CD4-positive, alpha-beta T cell treated with Interleukin-15 for 1 hour (primary cell): ENCODE results near the gene SOX10.
"Not testable (repeated sequence)": the region's sequence is repeated elsewhere in the genome, so short reads cannot be mapped to it uniquely, and the experiment has no call there.

Experiments used
- DNase-seq: peaks from one replicate; pipeline ENCODE4 v3.0.0-alpha.2; 2020

Gene SOX10

GRCh38 chr22:37985751-37986281 lies 1.5 kb upstream of the SOX10 start:
- DNase-seq = no peak

- DNase-seq = no peak
Measured at GRCh38 chr22:37985050-37985585, 763 bp upstream of the SOX10 start.

GRCh38 chr22:37982938-37983859 lies 1.2 kb downstream of the SOX10 start:
- no peak for DNase-seq

GRCh38 chr22:37982151-37982785 lies 2.1 kb downstream of the SOX10 start:
- DNase-seq = no peak

- DNase-seq = no peak
Measured at GRCh38 chr22:37981282-37982011, 2.9 kb downstream of the SOX10 start.

- DNase-seq = no peak
Measured at GRCh38 chr22:37979782-37980181, 4.6 kb downstream of the SOX10 start.

GRCh38 chr22:37976547-37976946 lies 7.8 kb downstream of the SOX10 start:
- DNase-seq = no peak

DNA sequence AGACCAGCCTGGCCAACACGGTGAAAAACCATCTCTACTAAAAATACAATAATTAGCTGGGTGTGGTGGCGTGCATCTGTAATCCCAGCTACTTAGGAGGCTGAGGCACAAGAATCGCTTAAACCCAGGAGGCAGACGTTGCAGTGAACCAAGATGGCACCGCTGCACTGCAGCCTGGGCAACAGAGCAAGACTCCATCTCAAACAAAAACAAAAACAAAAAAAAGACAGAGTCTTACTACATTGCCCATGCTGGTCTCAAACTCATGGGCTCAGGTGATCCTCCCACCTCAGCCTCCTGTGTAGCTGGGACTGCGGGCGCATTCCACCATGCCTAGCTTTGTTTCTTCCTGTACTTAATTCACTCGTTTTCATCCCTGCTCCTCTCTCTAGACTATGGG lies 8.3 kb downstream of the SOX10 start:
- DNase-seq = not testable (repeated sequence)

DNA sequence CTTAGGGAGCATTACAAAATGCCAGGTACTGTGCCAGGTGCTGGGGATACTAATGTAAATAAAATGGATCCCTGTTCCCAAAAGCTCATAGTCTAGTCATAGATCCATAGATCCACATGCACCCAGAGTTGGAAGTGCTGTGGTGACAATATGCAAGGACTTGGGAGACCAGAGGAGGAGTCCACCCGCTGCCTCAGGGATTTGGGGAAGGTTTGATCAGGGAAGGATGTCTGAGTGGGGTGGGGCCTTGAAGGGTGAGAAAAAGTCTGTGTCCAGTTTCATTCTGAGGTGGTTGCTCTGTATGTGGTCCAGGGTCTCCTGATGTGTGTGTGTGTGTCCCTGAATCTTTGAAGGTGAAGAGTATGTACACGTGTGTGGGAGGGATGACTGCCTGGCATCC lies 9.2 kb downstream of the SOX10 start:
- no peak for DNase-seq

- DNase-seq = no peak
Measured at GRCh38 chr22:37973271-37974170, 10.8 kb downstream of the SOX10 start.

- no peak for DNase-seq
Measured at GRCh38 chr22:37972527-37972926, 11.8 kb downstream of the SOX10 start.

DNA sequence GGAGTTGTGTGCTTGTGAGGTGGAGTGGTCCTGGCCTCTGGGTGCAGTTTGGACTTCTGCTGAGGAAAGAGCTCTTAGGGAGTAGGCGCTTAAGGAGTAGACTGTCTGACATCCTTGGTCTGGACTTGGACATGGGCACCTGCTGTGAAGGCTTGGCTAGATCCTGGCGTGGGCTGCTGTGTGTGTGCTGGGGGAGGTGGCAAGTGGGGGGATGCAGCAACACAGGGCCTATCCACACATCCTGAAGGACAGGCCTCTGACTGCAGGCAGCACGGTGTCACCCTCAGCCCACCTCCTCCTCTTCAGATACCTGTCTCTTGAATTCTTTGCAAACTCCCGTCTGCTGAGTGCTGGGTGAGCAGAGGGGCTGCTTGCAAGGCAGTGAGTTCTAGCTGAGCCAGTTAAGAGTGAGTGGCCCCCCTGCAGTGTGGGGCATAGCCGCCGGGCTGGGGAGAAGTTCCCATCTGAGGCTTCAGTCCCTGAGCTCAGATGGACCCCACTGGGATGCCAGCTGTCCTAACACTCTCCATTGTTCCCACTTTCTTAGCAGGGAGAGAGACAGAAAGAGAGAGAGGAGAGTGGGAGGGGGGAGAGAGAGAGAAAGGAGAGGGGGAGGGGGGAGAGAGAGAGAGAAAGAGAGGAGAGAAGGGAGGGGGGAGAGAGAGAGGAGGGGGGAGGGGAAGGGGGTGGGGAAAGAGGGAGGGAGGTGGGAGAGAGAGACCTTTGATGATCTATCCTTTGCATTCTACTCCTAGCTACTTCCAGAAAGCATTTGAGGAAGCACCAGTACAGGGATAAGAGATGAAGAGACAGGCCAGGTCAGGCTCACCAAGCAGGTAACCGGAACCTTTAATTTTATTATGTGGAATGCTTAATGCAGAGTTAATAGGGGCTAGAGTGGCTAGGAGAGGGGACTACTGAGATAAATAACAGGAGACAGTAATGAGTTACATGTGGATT lies 12.6 kb downstream of the SOX10 start:
- DNase-seq = no peak

DNA sequence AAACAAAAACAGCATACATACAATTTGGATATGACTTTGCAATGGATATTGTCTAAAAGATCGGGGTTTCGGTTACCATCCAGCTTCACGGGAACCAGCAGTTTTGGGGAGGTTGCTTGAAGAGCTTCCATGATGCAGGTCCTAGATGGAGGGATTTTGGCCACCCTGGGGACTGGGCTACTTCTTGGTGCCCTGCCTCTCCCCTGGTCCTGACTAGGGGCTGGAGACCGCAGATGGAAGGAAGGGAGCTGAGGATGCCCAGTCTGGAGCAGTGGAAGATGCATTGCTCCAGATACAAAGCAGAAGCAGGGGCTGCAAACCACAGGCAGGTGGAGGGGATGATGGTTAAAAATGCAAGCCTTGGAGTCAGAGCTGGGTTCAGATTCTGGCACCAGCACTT lies 13.5 kb downstream of the SOX10 start:
- no peak for DNase-seq

- DNase-seq = no peak
Measured at GRCh38 chr22:37968452-37969251, 15.7 kb downstream of the SOX10 start.

DNA sequence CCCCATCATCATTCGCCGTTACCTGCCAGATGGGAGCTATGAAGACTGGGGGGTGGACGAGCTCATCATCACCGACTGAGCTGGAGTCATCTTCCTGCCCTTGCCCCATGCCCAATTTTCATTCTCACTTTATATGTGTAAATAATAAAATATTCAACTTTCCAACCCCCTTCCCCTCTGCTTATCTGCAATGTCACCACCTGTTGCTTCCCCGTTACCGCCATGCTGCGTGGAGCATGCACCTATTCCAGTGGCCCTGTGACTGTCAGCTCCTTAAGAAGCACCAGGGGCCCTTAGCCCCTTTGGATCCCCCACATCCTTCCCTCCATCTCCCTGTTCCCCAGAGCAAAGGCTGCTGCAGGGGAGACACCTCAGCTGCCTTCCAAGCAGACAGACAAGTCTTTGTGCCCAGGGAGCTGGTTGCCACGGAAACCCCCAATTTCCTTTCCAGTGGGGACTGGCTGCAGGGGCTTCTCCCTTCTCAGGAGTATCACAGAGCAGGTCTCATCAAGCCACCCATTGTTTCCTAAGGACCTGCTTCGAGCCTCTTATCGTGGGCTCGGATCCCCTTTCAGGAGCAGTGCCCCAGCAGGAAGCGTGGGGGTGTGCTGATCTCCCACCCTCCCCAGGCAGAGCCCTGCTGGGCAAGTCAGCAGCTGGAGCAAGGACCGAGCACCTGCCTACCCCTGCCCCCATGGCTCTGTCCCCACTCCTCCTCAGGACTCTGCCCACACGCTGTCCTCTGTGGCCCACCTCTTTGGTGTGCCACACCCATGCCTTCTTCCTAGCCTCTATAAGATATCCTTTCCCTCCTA lies 16.5 kb downstream of the SOX10 start:
- DNase-seq = no peak

- no peak for DNase-seq
Measured at GRCh38 chr22:37967147-37967546, 17.2 kb downstream of the SOX10 start.

GRCh38 chr22:37965940-37966664 lies 18.3 kb downstream of the SOX10 start:
- DNase-seq = no peak

DNA sequence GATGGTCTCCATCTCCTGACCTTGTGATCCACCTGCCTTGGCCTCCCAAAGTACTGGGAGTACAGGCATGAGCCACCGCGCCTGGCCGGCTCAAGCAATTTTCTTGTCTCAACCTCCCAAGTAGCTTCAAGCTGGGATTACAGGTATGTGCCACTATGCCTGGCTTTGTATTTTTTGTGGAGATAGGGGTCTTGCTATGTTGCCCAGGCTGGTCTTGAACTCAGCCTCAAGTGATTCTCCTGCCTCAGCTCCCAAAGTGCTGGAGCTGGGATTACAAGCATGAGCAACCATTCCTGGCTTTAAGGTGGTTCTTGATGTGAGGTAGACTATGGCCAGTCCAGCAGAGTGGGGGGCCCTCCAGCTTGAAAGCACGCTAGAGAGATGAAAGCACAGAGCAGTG lies 23.3 kb downstream of the SOX10 start:
- DNase-seq = no peak
